ENCODE results near the gene REXO1. TPM values are rescaled to one million over a fixed set of nuclear protein-coding genes. Genes with fewer than 3 reads are reported as not detected.

Gene REXO1
- total RNA-seq, 3 donors from 2014 or later (not counting 1 experiment from before 2014, with no cell fraction given), result 90.7 to 91.7 (median 91.5) TPM

DNA sequence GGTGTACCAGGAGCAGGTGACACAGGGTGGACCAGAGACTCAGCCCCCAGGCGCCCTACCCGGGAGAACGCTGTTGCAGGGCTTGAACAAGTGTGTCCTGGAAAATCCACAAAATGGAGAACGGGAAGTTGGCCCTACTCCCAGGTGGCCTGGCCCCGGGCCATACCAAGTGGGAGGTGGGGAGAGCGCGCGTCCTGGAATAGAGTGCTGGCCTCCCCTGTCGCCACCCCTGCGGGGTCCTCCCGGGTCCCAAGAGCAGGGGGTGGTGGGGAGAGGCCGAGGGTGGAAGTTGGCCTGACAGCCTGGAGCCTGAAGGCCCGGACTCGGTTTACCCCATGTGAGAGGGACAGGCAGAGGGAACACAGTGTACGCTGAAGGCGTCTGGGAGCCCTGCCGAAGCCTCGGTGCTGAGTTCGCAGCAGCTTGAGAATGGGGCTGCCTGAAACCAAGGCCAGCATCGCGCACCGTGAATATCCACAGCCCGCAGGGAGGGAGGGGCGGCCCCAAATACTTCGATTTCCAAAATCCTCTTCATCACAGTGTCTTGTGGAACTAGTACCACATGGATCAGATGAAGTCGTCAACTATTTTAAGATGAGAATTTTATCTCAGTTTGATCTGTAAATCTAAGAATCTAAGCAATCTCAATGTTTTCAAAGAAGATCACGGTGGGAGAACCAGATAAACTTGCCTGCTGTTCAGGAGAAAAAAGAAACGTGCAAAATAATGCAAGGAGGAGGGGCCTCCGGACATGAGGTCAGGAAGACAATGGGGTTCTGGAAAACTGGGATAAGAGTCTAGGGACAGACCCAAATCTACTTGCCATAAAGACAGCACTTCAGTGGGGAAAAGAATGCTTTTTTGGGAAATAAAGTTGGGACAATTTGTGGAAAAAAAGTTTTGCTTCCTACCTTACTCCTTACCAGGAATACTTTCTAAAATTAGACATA lies 25.5 kb upstream of the REXO1 start:
- Histone ChIP-seq H3K36me3 (ENCODE audit: control insufficient read depth, insufficient read depth, low read length) (peaks cover 34% of the 10 kb centered on the region), H3K27ac (ENCODE audit: low read length) (peak overlapping the region; percentile 91), H3K4me1 (ENCODE audit: control insufficient read depth, insufficient read depth, low read length) (peaks cover 49% of the 10 kb centered on the region), H3K27me3 (ENCODE audit: control insufficient read depth, insufficient read depth, low read length) (no peaks in the 10 kb centered on the region), H3K4me3 (ENCODE audit: low read length) (peak overlapping the region; percentile 81), H3K9me3 (ENCODE audit: control insufficient read depth, insufficient read depth, low read length) (no peaks in the 10 kb centered on the region)
- intact Hi-C loops (cut with micrococcal nuclease), result no loop called here
- 89% methylated on average over 28 of the region's 29 CpGs for WGBS (ENCODE audit: insufficient coverage)
- H3K4me3 Mint-ChIP-seq, result peak overlapping the region; percentile 97
- no peaks in the 10 kb centered on the region for H3K36me3 Mint-ChIP-seq
- peaks cover 34 to 42% of the 10 kb centered on the region in 2 donors for H3K4me1 Mint-ChIP-seq
- no peaks in the 10 kb centered on the region for H3K27me3 Mint-ChIP-seq (ENCODE audit: low read depth in 2 of 2)
- peak overlapping the region; percentile 97 to 98 for H3K27ac Mint-ChIP-seq
- no peak for ATAC-seq
- DNase-seq, result no peak
- H3K9me3 Mint-ChIP-seq, result no peaks in the 10 kb centered on the region
- TF ChIP-seq CTCF (IDR thresholded peaks at IDR 0.05), result no peak

DNA sequence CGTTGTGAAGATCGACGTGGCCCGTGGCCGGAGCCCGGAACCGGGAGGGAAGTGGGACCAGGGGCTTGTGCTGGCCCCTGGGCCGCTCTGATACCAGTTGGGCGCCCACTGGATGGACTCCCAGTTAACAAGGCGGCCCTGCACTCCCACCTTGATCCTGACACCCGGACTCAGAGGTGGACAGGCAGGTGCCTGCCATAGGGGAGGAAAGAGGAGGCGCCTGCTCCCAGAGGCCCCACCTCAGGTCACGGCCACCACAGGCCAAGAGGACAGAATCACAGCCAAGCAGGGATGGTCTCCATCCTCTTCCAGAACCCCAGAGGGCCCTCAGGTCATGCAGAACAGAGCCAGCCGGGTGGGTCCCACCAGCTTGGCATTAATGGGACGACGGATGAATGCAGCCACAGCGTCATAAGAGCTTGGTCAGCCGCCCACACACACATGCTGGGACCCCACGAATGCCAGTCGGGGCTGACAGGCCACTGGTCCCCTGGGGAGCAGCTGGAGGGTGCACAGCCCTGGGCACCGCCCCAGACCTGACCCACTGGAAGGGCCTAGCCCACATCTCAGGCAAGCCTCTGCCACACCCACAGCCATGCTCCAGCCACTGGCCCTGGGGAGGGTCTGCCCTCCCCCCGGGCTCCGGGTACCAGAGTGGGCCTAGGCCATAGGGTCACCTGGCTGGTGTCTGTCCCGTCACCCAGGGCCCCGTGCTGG lies 24.7 kb upstream of the REXO1 start:
- Histone ChIP-seq H3K36me3 (ENCODE audit: control insufficient read depth, insufficient read depth, low read length) (peaks cover 30% of the 10 kb centered on the region), H3K9me3 (ENCODE audit: control insufficient read depth, insufficient read depth, low read length) (no peaks in the 10 kb centered on the region), H3K27me3 (ENCODE audit: control insufficient read depth, insufficient read depth, low read length) (no peaks in the 10 kb centered on the region), H3K4me3 (ENCODE audit: low read length) (no peak overlapping the region), H3K4me1 (ENCODE audit: control insufficient read depth, insufficient read depth, low read length) (peaks cover 44% of the 10 kb centered on the region), H3K27ac (ENCODE audit: low read length) (no peak overlapping the region)
- Mint-ChIP-seq H3K27ac (peak overlapping the region; percentile 97 to 98), H3K36me3 (no peaks in the 10 kb centered on the region), H3K9me3 (no peaks in the 10 kb centered on the region), H3K4me1 (peaks cover 32 to 41% of the 10 kb centered on the region in 2 donors), H3K4me3 (peak overlapping the region; percentile 56), H3K27me3 (ENCODE audit: low read depth in 2 of 2) (no peaks in the 10 kb centered on the region)
- 91% methylated on average over 25 of the region's 25 CpGs for WGBS (ENCODE audit: insufficient coverage)
- intact Hi-C loops (cut with micrococcal nuclease), result no loop called here
- ATAC-seq, result no peak
- no peak for DNase-seq
- no peak for TF ChIP-seq CTCF (IDR thresholded peaks at IDR 0.05)

DNA sequence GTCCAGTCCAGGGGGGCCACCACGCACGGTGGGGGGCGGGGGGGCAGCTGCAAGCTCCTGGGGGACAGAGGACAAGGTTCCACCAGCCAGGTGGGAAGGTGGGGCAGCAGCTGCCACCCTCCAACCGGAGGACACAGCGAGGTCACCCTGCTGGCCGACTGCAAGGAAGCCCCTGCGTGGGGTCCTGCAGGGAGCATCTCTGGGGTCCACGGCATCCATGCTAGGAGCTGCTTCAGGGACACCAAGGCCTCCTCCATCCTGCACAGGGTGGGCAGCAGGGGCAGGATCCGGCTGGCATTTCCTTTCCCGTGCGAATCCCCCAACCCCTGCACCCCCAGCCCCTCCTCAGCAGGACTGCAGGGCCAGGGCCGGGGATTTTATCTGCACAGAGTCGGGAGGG lies 23.3 kb upstream of the REXO1 start:
- Mint-ChIP-seq H3K4me3 (no peak overlapping the region), H3K9me3 (no peaks in the 10 kb centered on the region), H3K4me1 (peaks cover 32 to 51% of the 10 kb centered on the region in 2 donors), H3K27me3 (ENCODE audit: low read depth in 2 of 2) (no peaks in the 10 kb centered on the region), H3K27ac (no peak overlapping the region), H3K36me3 (no peaks in the 10 kb centered on the region)
- H3K27me3 ChIP-seq (ENCODE audit: control insufficient read depth, insufficient read depth, low read length), result no peaks in the 10 kb centered on the region
- H3K4me1 ChIP-seq (ENCODE audit: control insufficient read depth, insufficient read depth, low read length), result peaks cover 41% of the 10 kb centered on the region
- 96% methylated on average over 10 of the region's 13 CpGs for WGBS (ENCODE audit: insufficient coverage)
- no peak overlapping the region for H3K4me3 ChIP-seq (ENCODE audit: low read length)
- peaks cover 29% of the 10 kb centered on the region for H3K36me3 ChIP-seq (ENCODE audit: control insufficient read depth, insufficient read depth, low read length)
- H3K27ac ChIP-seq (ENCODE audit: low read length), result no peak overlapping the region
- intact Hi-C loops (cut with micrococcal nuclease), result no loop called here
- ATAC-seq, result no peak
- H3K9me3 ChIP-seq (ENCODE audit: control insufficient read depth, insufficient read depth, low read length), result no peaks in the 10 kb centered on the region
- TF ChIP-seq CTCF (IDR thresholded peaks at IDR 0.05), result no peak
- DNase-seq, result no peak
